ENCODE data around the gene TM9SF1. TPM values are rescaled to one million over a fixed set of nuclear protein-coding genes. Genes with fewer than 3 reads are reported as not detected.

TM9SF1 gene
- total RNA-seq, 1 experiment from 2014 or later: 41.9 TPM

DNA sequence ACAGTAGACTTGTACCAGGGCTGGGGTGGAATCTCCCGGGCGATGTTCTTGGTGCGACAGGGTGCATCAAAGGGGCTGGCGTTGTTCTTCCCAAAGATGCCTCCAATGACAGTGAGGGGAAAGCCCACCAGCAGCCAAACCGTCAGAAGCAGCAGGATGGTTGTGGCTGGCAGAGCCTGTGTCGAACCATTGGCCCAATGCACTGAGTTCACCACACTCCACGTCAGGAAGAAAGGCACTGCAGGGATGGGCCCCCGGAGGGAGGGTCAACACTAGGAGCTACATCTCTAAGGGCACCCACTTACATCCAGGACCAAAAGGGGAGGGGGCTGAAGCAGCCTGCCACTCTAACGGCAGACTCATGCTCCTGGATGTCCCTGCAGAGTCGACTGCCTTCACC is 4.8 kb downstream of the TM9SF1 start:
- TF ChIP-seq, protein P1, sequence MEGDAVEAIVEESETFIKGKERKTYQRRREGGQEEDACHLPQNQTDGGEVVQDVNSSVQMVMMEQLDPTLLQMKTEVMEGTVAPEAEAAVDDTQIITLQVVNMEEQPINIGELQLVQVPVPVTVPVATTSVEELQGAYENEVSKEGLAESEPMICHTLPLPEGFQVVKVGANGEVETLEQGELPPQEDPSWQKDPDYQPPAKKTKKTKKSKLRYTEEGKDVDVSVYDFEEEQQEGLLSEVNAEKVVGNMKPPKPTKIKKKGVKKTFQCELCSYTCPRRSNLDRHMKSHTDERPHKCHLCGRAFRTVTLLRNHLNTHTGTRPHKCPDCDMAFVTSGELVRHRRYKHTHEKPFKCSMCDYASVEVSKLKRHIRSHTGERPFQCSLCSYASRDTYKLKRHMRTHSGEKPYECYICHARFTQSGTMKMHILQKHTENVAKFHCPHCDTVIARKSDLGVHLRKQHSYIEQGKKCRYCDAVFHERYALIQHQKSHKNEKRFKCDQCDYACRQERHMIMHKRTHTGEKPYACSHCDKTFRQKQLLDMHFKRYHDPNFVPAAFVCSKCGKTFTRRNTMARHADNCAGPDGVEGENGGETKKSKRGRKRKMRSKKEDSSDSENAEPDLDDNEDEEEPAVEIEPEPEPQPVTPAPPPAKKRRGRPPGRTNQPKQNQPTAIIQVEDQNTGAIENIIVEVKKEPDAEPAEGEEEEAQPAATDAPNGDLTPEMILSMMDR (IDR thresholded peaks at IDR 0.05; ENCODE audit: insufficient read depth in 1 of 2, low read depth in 1 of 2, low read length in 1 of 2, severe bottlenecking in 1 of 2, unreplicated experiment in 1 of 2): no peak
- H3K9me3 Mint-ChIP-seq (ENCODE audit: unreplicated experiment): no peaks in the 10 kb centered on the region
- H3K4me3 ChIP-seq (ENCODE audit: low read depth, low read length): no peak overlapping the region
- POLR2A ChIA-PET: no interaction called here
- peaks cover 14% of the 10 kb centered on the region for H3K4me1 Mint-ChIP-seq (ENCODE audit: low read depth, unreplicated experiment)
- H3K36me3 Mint-ChIP-seq (ENCODE audit: insufficient read depth, unreplicated experiment): peaks cover 65% of the 10 kb centered on the region
- intact Hi-C loops (cut with micrococcal nuclease; ENCODE audit: unreplicated experiment): no loop called here
- H3K9me3 ChIP-seq: no peaks in the 10 kb centered on the region
- no peak overlapping the region for H3K4me3 Mint-ChIP-seq (ENCODE audit: unreplicated experiment)
- H3K27me3 ChIP-seq (replicated peaks; ENCODE audit: control insufficient read depth, insufficient read depth, low read length): no peaks in the 10 kb centered on the region
- peaks cover 3% of the 10 kb centered on the region for H3K36me3 ChIP-seq (ENCODE audit: control insufficient read depth, insufficient read depth, low read length)
- no peak overlapping the region for H3K27ac Mint-ChIP-seq (ENCODE audit: unreplicated experiment)
- H3K4me1 ChIP-seq: 0 out of 2 replicates have a peak, but pooled peaks cover 5% of the 10 kb centered on the region
- DNase-seq: no peak
- H3K27me3 Mint-ChIP-seq (ENCODE audit: insufficient read depth, unreplicated experiment): no peaks in the 10 kb centered on the region
- no TSS peak for BruUV-seq (replicated peaks)
- CTCF ChIA-PET: no interaction called here

DNA sequence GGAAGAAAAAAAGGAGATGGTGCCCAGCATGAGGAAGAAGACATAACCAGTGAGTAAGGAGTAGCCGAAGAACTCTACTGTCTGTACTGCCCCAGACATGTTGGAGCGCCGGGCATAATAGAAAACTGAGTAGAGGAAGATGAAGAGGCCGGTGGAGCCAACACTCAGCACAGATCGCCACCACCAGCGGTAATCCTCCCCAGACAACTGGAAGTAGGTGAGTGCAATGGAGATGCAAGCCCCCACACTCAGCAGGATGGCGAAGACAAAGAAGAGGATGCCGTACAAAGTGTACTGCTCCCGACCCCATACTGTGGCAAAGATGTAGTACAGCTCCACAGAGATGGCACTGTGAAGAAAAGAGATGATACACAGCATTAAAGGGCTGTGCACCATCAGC is 5.8 kb downstream of the TM9SF1 start:
- peak overlapping the region; percentile 94 for H3K27ac Mint-ChIP-seq (ENCODE audit: unreplicated experiment)
- Histone ChIP-seq H3K4me1 (0 out of 2 replicates have a peak, but pooled peaks cover 2% of the 10 kb centered on the region), H3K4me3 (ENCODE audit: low read depth, low read length) (no peak overlapping the region), H3K36me3 (ENCODE audit: control insufficient read depth, insufficient read depth, low read length) (peaks cover 3% of the 10 kb centered on the region), H3K27me3 (replicated peaks; ENCODE audit: control insufficient read depth, insufficient read depth, low read length) (no peaks in the 10 kb centered on the region), H3K9me3 (no peaks in the 10 kb centered on the region)
- ChIA-PET POLR2A (interaction anchor here (1.0 to 1.6 kb wide), 5 partner anchors 43 to 96 kb away, joined by 4 to 6 read pairs (median 5); partner anchors contain the start of genes DCAF11, EMC9, NRL and PCK2), CTCF (interaction anchor here (0.5 kb wide), 1 partner anchor 85 kb away, joined by 9 read pairs; no protein-coding TSS in a partner anchor)
- intact Hi-C loops (cut with micrococcal nuclease; ENCODE audit: unreplicated experiment): loop anchor here (2.0 kb wide), 1 partner anchor 75 kb away; the partner anchor contains the start of genes DCAF11 and NRL
- TF ChIP-seq, protein P1 (IDR thresholded peaks at IDR 0.05; ENCODE audit: insufficient read depth in 1 of 2, low read depth in 1 of 2, low read length in 1 of 2, severe bottlenecking in 1 of 2, unreplicated experiment in 1 of 2): no peak
- DNase-seq: no peak
- no peaks in the 10 kb centered on the region for H3K9me3 Mint-ChIP-seq (ENCODE audit: unreplicated experiment)
- H3K4me3 Mint-ChIP-seq (ENCODE audit: unreplicated experiment): peak overlapping the region; percentile 92
- peaks cover 14% of the 10 kb centered on the region for H3K4me1 Mint-ChIP-seq (ENCODE audit: low read depth, unreplicated experiment)
- no peaks in the 10 kb centered on the region for H3K27me3 Mint-ChIP-seq (ENCODE audit: insufficient read depth, unreplicated experiment)
- no TSS peak for BruUV-seq (replicated peaks)
- H3K36me3 Mint-ChIP-seq (ENCODE audit: insufficient read depth, unreplicated experiment): peaks cover 66% of the 10 kb centered on the region

DNA sequence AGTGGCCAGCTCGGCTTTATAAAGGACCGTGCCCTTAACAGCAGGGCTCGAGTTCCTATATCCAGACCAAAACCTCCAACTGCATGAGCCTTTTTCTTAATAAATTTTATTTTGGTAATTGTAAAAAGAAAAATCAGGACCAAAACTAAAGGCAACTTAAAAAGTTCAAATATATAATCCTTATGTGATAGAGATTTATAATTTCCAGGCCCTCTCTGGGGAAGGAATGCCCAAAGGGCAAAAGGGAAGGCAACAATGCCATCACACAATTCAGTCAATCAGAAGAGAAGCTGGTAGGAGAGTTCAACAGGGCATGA is 6.2 kb downstream of the TM9SF1 start:
- peak overlapping the region; percentile 63 for H3K4me3 ChIP-seq (ENCODE audit: low read depth, low read length)
- peak overlapping the region; percentile 92 for H3K4me3 Mint-ChIP-seq (ENCODE audit: unreplicated experiment)
- peak overlapping the region; percentile 94 for H3K27ac Mint-ChIP-seq (ENCODE audit: unreplicated experiment)
- peaks cover 66% of the 10 kb centered on the region for H3K36me3 Mint-ChIP-seq (ENCODE audit: insufficient read depth, unreplicated experiment)
- H3K4me1 ChIP-seq: no peaks in the 10 kb centered on the region
- H3K9me3 Mint-ChIP-seq (ENCODE audit: unreplicated experiment): no peaks in the 10 kb centered on the region
- H3K4me1 Mint-ChIP-seq (ENCODE audit: low read depth, unreplicated experiment): peaks cover 14% of the 10 kb centered on the region
- POLR2A ChIA-PET: interaction anchor here (1.0 to 1.6 kb wide), 6 partner anchors 42 to 253 kb away, joined by 4 to 6 read pairs (median 5); partner anchors contain the start of genes DCAF11, EMC9, NRL and PCK2
- H3K27me3 Mint-ChIP-seq (ENCODE audit: insufficient read depth, unreplicated experiment): no peaks in the 10 kb centered on the region
- TF ChIP-seq, protein P1 (IDR thresholded peaks at IDR 0.05; ENCODE audit: insufficient read depth in 1 of 2, low read depth in 1 of 2, low read length in 1 of 2, severe bottlenecking in 1 of 2, unreplicated experiment in 1 of 2): no peak
- H3K27me3 ChIP-seq (replicated peaks; ENCODE audit: control insufficient read depth, insufficient read depth, low read length): no peaks in the 10 kb centered on the region
- CTCF ChIA-PET: interaction anchor here (0.5 kb wide), 1 partner anchor 85 kb away, joined by 9 read pairs; no protein-coding TSS in a partner anchor
- peaks cover 3% of the 10 kb centered on the region for H3K36me3 ChIP-seq (ENCODE audit: control insufficient read depth, insufficient read depth, low read length)
- TSS peak; percentile 64 for BruUV-seq (replicated peaks)
- intact Hi-C loops (cut with micrococcal nuclease; ENCODE audit: unreplicated experiment): loop anchor here (2.0 kb wide), 1 partner anchor 74 kb away; the partner anchor contains the start of genes DCAF11 and NRL
- no peaks in the 10 kb centered on the region for H3K9me3 ChIP-seq
- DNase-seq: no peak

All from Caco-2 (cell line).